HFFc6 (cell line): ENCODE results near the gene C1orf174. TPM values are rescaled to one million over a fixed set of nuclear protein-coding genes. Genes with fewer than 3 reads are reported as not detected.

ENCODE experiments used
- DNase-seq: peaks from one replicate; pipeline ENCODE4 v3.0.0-alpha.2; 2018
- H3K27ac Mint-ChIP-seq: 2 replicates; pipeline ENCODE4 v1.8.0; 2020; ENCODE audit warnings: mild to moderate bottlenecking, mixed read lengths
- H3K27me3 Mint-ChIP-seq: 2 replicates; pipeline ENCODE4 v1.8.0; 2021; ENCODE audit warnings: mild to moderate bottlenecking, moderate library complexity, mixed read lengths; ENCODE audit not compliant: insufficient read depth
- H3K36me3 Mint-ChIP-seq: 2 replicates; pipeline ENCODE4 v1.8.0; 2021; ENCODE audit warnings: low read depth, mixed read lengths
- H3K4me1 Mint-ChIP-seq: 2 replicates; pipeline ENCODE4 v1.8.0; 2020; ENCODE audit warnings: low read depth, mixed read lengths
- H3K4me3 Mint-ChIP-seq: 2 replicates; pipeline ENCODE4 v1.8.0; 2020; ENCODE audit warnings: mild to moderate bottlenecking, moderate library complexity, mixed read lengths
- H3K9me3 Mint-ChIP-seq: 2 replicates; pipeline ENCODE4 v1.8.0; 2020; ENCODE audit warnings: mild to moderate bottlenecking, mixed read lengths
- total RNA-seq, 6 experiments: library from RNA; stranded (reverse); fragmentation: NEBNext Ultra II Directional; extraction: Animal tissue kit (Norgen Biotek cat#: 25700); gene quantifications; 2 replicates in 1 of 6; 3 replicates in 5 of 6; pipeline ENCODE4 v1.2.3, GENCODE V29; 2021
- TF ChIP-seq, protein P1 (sequence below): fragments of 200-600 bp; sonication (generic); IDR thresholded peaks from 2 replicates; pipeline ENCODE4 v1.5.0; 2021; ENCODE audit warnings: antibody characterized with exemption, mild to moderate bottlenecking

The C1orf174 gene
- total RNA-seq, 6 experiments from 2014 or later = 19.2 to 23.5 (median 20.7) TPM

DNA sequence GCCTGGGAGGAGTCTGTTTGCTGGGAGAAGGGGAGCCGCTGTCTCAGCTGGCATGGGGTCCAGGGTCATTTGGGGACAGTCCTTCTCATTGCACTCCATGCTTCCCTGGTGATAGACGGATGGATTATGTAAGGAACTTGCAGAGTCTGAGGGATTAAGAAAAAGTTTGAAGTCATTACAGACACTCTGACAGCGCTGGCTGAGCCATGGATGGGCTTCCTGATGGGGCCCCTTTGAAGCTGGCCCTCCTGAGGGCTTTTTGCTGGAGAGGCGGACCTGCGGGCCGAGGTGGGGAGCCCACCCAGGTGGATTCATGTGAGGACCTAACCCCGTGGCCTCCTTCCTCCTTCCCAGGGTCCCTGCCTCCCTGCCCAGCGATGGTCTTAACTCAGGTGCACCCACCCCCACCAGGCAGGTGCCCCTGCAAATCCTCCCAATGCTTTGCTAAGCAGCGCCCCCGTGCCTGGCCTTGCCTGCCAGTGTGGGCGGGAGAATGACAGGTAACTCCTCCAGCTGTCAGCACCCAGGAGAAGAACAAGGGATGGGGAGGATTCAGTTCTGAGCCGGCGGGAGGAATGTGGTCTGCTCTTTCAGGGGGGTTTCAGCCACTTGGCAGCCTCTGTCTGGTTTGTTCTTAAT is 24.2 kb upstream of the C1orf174 start:
- no peak overlapping the region for H3K4me3 Mint-ChIP-seq
- no peak overlapping the region for H3K27ac Mint-ChIP-seq
- DNase-seq = no peak
- H3K4me1 Mint-ChIP-seq = peaks cover 5% of the 10 kb centered on the region; the same call in 1 of the 2 replicates
- H3K36me3 Mint-ChIP-seq = peaks cover 1% of the 10 kb centered on the region; the same call in 1 of the 2 replicates
- TF ChIP-seq, protein P1, sequence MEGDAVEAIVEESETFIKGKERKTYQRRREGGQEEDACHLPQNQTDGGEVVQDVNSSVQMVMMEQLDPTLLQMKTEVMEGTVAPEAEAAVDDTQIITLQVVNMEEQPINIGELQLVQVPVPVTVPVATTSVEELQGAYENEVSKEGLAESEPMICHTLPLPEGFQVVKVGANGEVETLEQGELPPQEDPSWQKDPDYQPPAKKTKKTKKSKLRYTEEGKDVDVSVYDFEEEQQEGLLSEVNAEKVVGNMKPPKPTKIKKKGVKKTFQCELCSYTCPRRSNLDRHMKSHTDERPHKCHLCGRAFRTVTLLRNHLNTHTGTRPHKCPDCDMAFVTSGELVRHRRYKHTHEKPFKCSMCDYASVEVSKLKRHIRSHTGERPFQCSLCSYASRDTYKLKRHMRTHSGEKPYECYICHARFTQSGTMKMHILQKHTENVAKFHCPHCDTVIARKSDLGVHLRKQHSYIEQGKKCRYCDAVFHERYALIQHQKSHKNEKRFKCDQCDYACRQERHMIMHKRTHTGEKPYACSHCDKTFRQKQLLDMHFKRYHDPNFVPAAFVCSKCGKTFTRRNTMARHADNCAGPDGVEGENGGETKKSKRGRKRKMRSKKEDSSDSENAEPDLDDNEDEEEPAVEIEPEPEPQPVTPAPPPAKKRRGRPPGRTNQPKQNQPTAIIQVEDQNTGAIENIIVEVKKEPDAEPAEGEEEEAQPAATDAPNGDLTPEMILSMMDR = no peak
- H3K27me3 Mint-ChIP-seq = peaks cover 5% of the 10 kb centered on the region
- peaks cover 2% of the 10 kb centered on the region; the same call in 1 of the 2 replicates for H3K9me3 Mint-ChIP-seq

DNA sequence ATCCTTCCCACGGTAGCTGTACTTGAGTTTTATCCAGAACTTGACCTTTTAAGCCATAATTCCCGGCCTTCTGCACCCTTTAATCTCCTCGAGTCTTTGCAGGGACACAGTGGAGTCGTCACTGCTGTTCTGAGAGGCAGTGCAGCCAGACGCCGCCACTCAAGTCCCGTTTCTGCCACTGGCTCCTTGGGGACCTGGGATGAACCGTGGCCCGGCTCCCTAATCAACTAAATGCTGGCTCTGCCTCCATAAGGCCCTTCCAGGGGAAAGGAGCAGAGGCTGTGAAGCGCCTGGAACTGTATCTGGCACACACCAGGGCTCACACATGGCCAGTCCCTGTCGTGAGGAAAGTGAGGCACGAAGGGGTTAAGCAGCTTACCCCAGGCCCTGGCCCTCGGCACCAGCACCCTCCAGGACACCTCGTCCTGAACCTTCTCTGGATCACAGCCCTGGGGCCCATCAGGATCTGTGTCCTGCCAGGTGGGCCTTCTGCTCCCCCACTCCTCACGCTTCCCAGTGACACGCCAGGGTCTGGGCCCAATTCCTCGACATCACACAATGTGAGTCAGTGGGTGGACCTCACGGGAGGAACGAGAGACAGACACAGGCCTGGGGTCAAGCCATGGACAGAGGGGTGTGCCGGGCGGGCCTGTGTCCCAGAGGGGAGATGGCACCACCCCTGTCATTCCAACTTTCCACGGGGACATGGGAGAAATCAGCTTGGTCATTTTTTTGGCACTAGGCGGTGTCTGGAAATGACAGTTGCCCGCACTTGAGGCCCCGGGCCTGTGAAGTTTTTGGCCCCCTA is 23.5 kb upstream of the C1orf174 start:
- no peaks in the 10 kb centered on the region for H3K36me3 Mint-ChIP-seq
- DNase-seq = no peak
- H3K4me3 Mint-ChIP-seq = no peak overlapping the region
- TF ChIP-seq, protein P1 = no peak
- peaks cover 5% of the 10 kb centered on the region for H3K27me3 Mint-ChIP-seq
- H3K4me1 Mint-ChIP-seq = peaks cover 5% of the 10 kb centered on the region; the same call in 1 of the 2 replicates
- no peaks in the 10 kb centered on the region for H3K9me3 Mint-ChIP-seq
- no peak overlapping the region for H3K27ac Mint-ChIP-seq

DNA sequence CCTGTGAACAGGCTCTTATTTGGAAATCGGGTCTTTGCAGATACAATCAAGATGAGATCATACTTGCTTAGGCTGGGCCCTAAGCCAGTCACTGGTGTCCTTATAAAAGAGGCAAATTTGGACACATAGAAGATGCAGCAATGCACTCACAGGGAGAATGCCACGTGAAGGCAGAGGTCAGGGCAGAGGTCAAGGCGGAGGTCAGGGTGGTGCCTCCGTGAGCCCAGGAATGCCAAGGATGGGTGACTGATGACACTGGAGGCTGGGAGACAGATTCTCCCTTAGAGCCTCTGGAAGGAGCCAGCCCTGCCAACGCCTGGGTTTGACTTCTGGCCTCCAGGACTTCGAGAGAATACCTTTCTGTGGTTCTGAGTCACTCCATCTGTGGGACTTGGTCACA is 22.8 kb upstream of the C1orf174 start:
- no peak for DNase-seq
- Mint-ChIP-seq H3K4me1 (peaks cover 5% of the 10 kb centered on the region; the same call in 1 of the 2 replicates), H3K9me3 (no peaks in the 10 kb centered on the region), H3K27me3 (peaks cover 2% of the 10 kb centered on the region), H3K27ac (no peak overlapping the region), H3K4me3 (no peak overlapping the region; the same call in 1 of the 2 replicates), H3K36me3 (no peaks in the 10 kb centered on the region)
- TF ChIP-seq, protein P1 = no peak

DNA sequence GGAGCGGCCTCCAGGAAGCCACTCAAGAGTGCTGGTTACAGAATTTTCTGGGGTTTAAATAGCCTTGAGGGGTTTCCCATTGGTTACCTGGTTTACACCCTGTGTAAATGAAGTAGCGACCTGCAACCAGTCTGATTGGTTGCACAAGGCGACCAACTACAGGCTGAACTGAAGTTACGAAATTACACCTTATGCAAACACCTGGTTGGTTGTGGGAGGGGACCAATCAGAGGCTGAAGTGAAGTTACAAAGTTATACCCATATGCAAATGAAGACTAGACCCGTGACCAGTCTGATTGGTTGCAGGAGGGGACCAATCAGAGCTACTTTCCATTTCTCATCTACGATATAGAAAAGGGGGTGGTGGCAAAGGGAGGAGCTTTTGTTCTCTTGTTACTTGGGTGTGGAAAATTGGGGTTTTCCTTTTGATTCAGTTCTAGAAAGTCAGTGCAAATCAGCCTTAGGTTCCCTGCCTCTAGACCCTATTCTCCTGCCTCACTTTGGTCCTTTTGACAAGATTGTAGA is 22.2 kb upstream of the C1orf174 start:
- peaks cover 2% of the 10 kb centered on the region for H3K27me3 Mint-ChIP-seq
- H3K4me1 Mint-ChIP-seq = peaks cover 5% of the 10 kb centered on the region; the same call in 1 of the 2 replicates
- peak overlapping the region; percentile 80; the same call in 1 of the 2 replicates for H3K4me3 Mint-ChIP-seq
- no peaks in the 10 kb centered on the region for H3K36me3 Mint-ChIP-seq
- TF ChIP-seq, protein P1 = no peak
- no peaks in the 10 kb centered on the region for H3K9me3 Mint-ChIP-seq
- no peak for DNase-seq
- H3K27ac Mint-ChIP-seq = no peak overlapping the region

DNA sequence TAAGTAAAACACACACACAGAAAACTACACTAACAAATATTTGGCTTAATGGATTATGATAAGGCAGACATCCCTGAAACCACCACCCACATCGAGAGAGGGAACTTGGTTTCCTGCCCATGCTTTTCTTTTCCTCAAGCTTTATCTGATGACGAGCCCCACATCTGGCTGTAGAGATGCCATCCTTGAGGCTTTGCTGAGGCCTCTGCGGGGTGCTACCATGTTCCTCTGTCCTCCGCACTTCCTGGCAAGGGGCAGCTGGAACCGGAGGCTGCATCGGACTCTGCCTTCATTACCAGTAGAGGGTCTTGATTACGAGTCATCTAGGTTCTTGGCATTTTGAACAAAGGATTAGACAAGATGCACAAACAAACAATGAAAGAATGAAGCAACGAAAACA is 21.7 kb upstream of the C1orf174 start:
- H3K36me3 Mint-ChIP-seq = no peaks in the 10 kb centered on the region
- TF ChIP-seq, protein P1 = no peak
- H3K27me3 Mint-ChIP-seq = peaks cover 6% of the 10 kb centered on the region
- H3K9me3 Mint-ChIP-seq = no peaks in the 10 kb centered on the region
- no peak overlapping the region for H3K27ac Mint-ChIP-seq
- no peak for DNase-seq
- H3K4me1 Mint-ChIP-seq = peaks cover 5% of the 10 kb centered on the region; the same call in 1 of the 2 replicates
- H3K4me3 Mint-ChIP-seq = peak overlapping the region; percentile 80; the same call in 1 of the 2 replicates
